ENCODE results near the gene NHSL2.

Gene NHSL2

GRCh38 chrX:72080150-72080549 is 169.5 kb downstream of the NHSL2 start:
- peaks cover 30% of the 10 kb centered on the region for H3K4me1 ChIP-seq
- H3K4me3 ChIP-seq = no peak overlapping the region
- H3K36me3 ChIP-seq (replicated peaks) = no peaks in the 10 kb centered on the region
- no peaks in the 10 kb centered on the region for H3K27me3 ChIP-seq (ENCODE audit: low read depth)
- in situ Hi-C loops (cut with MboI; ENCODE audit: low sequenced_read_pairs) = no loop called here
- DNase-seq (ENCODE audit: low spot score in 2 of 2) = no peak
- no peaks in the 10 kb centered on the region for H3K9me3 ChIP-seq

- H3K9me3 ChIP-seq = no peaks in the 10 kb centered on the region
- H3K27me3 ChIP-seq (ENCODE audit: low read depth) = no peaks in the 10 kb centered on the region
- no peak overlapping the region for H3K4me3 ChIP-seq
- H3K4me1 ChIP-seq = peaks cover 30% of the 10 kb centered on the region
- in situ Hi-C loops (cut with MboI; ENCODE audit: low sequenced_read_pairs) = no loop called here
- H3K36me3 ChIP-seq (replicated peaks) = no peaks in the 10 kb centered on the region
- DNase-seq (ENCODE audit: low spot score in 2 of 2) = no peak
Observed at GRCh38 chrX:72080800-72081199, 170.2 kb downstream of the NHSL2 start.

DNA sequence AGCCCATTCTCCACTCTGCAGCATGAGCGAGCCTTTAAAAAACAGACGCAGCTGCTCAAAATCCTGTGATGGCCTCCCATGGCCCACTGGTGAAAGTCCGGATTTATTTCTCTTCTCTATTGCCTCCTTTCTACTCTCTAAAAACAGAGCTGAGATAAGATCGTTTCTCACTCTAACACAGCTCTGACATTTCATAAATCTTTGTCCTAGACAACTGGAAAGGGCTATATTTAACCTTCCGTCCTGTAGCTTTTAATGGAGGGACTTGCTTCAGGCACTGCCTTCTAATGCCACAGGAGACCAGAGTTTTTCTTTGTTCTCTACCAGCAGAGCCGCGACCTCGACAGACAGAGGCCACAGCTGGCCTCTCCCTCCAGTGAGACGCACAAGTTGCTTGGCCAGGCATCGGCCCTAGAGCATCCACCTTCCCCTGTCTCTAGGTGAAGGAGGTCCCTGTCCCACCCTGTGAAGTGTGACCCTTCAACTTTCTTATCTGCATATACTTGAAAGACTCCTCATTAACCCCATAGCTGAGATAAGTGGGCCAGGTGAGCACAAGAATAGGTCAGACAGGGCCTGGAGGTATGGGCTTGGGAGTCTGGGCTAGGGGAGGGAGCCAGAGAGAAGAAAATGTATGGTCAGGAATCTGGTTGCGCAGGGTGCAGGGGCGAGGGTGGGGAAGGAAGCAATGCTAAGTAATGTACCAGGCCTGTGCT is 171.1 kb downstream of the NHSL2 start:
- H3K27me3 ChIP-seq (ENCODE audit: low read depth) = no peaks in the 10 kb centered on the region
- no peak overlapping the region for H3K4me3 ChIP-seq
- peak in 1 of 2 experiments; percentile 5 for DNase-seq (ENCODE audit: low spot score in 2 of 2)
- H3K9me3 ChIP-seq = no peaks in the 10 kb centered on the region
- peaks cover 30% of the 10 kb centered on the region for H3K4me1 ChIP-seq
- no peaks in the 10 kb centered on the region for H3K36me3 ChIP-seq (replicated peaks)
- in situ Hi-C loops (cut with MboI; ENCODE audit: low sequenced_read_pairs) = no loop called here

DNA sequence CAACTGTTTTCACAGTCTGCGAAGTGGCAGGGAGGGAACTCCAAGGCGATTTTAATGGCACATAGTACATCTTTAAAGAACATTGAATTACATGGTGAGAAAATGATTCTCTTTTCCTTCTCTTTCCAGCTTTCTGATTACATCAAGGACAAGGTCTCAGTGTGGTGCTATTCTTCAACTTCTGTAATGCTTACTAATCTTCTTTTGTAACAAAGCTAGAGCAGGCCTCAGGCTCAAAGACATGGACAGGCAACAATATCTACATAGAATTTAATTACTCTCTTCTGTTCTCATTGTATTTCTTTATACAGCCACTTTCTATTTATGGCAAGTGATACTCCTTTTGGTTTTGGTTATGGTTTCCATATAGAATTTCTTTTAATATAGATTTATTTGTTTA is 172.6 kb downstream of the NHSL2 start:
- H3K4me3 ChIP-seq = no peak overlapping the region
- H3K4me1 ChIP-seq = peaks cover 30% of the 10 kb centered on the region
- in situ Hi-C loops (cut with MboI; ENCODE audit: low sequenced_read_pairs) = no loop called here
- no peaks in the 10 kb centered on the region for H3K27me3 ChIP-seq (ENCODE audit: low read depth)
- H3K36me3 ChIP-seq (replicated peaks) = no peaks in the 10 kb centered on the region
- peak; percentile 48 to 94 for DNase-seq (ENCODE audit: low spot score in 2 of 2)
- H3K9me3 ChIP-seq = no peaks in the 10 kb centered on the region

DNA sequence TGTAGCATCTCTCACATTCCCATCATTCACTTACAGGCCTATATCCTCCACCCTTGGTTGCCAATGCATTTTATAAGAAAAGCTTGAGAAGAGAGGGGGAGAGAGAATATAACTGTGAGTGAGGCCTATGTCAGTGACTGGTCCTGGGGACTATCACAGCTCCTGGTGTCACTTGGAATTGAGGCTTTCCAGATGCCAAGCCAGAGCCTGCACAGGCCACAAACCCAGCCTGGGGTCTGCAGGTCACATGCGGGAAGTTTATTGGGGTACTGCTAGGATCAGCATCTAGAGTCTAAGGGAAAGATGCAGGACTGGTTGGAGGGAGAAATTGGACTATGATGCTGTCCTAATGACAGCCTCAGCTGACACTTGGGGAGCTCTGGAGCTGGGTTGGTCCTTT is 173.5 kb downstream of the NHSL2 start:
- Histone ChIP-seq H3K36me3 (replicated peaks) (no peaks in the 10 kb centered on the region), H3K4me1 (peaks cover 30% of the 10 kb centered on the region), H3K9me3 (no peaks in the 10 kb centered on the region), H3K4me3 (no peak overlapping the region), H3K27me3 (ENCODE audit: low read depth) (no peaks in the 10 kb centered on the region)
- in situ Hi-C loops (cut with MboI; ENCODE audit: low sequenced_read_pairs) = no loop called here
- no peak for DNase-seq (ENCODE audit: low spot score in 2 of 2)

GRCh38 chrX:72086995-72087394 is 176.3 kb downstream of the NHSL2 start:
- Histone ChIP-seq H3K4me1 (peaks cover 19% of the 10 kb centered on the region), H3K4me3 (no peak overlapping the region), H3K27me3 (ENCODE audit: low read depth) (no peaks in the 10 kb centered on the region), H3K9me3 (no peaks in the 10 kb centered on the region), H3K36me3 (replicated peaks) (no peaks in the 10 kb centered on the region)
- DNase-seq (ENCODE audit: low spot score in 2 of 2) = no peak
- in situ Hi-C loops (cut with MboI; ENCODE audit: low sequenced_read_pairs) = no loop called here

GRCh38 chrX:72088761-72089160 is 178.1 kb downstream of the NHSL2 start:
- Histone ChIP-seq H3K4me3 (no peak overlapping the region), H3K4me1 (peaks cover 4% of the 10 kb centered on the region), H3K9me3 (no peaks in the 10 kb centered on the region), H3K27me3 (ENCODE audit: low read depth) (no peaks in the 10 kb centered on the region), H3K36me3 (replicated peaks) (no peaks in the 10 kb centered on the region)
- in situ Hi-C loops (cut with MboI; ENCODE audit: low sequenced_read_pairs) = no loop called here
- DNase-seq (ENCODE audit: low spot score in 2 of 2) = no peak

- H3K4me3 ChIP-seq = no peak overlapping the region
- H3K36me3 ChIP-seq (replicated peaks) = no peaks in the 10 kb centered on the region
- H3K4me1 ChIP-seq = no peaks in the 10 kb centered on the region
- no peak for DNase-seq (ENCODE audit: low spot score in 2 of 2)
- in situ Hi-C loops (cut with MboI; ENCODE audit: low sequenced_read_pairs) = no loop called here
- H3K27me3 ChIP-seq (ENCODE audit: low read depth) = no peaks in the 10 kb centered on the region
- H3K9me3 ChIP-seq = no peaks in the 10 kb centered on the region
Observed at GRCh38 chrX:72089254-72089653, 178.6 kb downstream of the NHSL2 start.

- in situ Hi-C loops (cut with MboI; ENCODE audit: low sequenced_read_pairs) = no loop called here
- DNase-seq (ENCODE audit: low spot score in 2 of 2) = peak in 1 of 2 experiments; percentile 40
- peaks cover 9% of the 10 kb centered on the region for H3K4me1 ChIP-seq
- H3K27me3 ChIP-seq (ENCODE audit: low read depth) = no peaks in the 10 kb centered on the region
- H3K4me3 ChIP-seq = no peak overlapping the region
- H3K36me3 ChIP-seq (replicated peaks) = no peaks in the 10 kb centered on the region
- no peaks in the 10 kb centered on the region for H3K9me3 ChIP-seq
Observed at GRCh38 chrX:72094894-72095293, 184.2 kb downstream of the NHSL2 start.

DNA sequence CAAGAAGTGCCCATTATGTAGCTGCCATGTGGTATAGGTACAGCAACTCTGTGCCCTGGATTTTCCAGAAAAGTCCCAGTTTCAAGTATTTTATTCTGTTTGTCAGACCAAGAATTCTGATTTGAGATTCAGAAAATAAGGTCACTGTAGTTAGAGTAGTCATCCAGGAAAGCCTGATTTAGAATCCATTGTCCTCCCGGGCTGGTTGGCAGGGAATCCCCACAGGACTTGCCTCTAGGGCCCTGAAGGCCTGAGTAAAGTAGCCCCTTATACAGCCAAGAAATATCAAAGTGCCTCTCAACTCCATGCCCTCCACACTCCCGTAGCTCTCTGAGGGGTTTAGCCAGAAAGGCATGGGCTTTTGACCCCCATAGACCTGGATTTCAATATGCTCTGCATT is 184.7 kb downstream of the NHSL2 start:
- DNase-seq (ENCODE audit: low spot score in 2 of 2) = no peak
- H3K4me1 ChIP-seq = peaks cover 9% of the 10 kb centered on the region
- H3K27me3 ChIP-seq (ENCODE audit: low read depth) = no peaks in the 10 kb centered on the region
- H3K4me3 ChIP-seq = no peak overlapping the region
- in situ Hi-C loops (cut with MboI; ENCODE audit: low sequenced_read_pairs) = no loop called here
- H3K9me3 ChIP-seq = no peaks in the 10 kb centered on the region
- H3K36me3 ChIP-seq (replicated peaks) = no peaks in the 10 kb centered on the region

DNA sequence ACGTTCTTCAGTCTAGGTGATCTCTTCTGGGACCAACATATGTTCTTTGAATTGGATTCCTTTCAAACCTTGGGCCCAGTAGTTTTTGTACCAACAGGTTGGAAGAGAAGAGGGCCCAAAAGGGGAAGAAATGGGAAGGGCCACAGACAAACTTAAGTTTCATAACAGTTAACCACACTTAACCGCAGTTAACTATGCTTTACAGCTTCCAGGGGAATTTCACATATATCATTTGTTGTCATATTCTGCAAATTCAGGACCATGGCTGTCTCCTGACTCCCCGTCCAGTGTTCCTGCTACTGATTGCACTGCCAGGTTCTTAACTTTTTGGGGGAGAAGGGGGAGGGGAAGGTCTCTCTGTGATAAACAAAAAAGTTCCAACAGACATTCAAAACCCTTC is 186.5 kb downstream of the NHSL2 start:
- no peaks in the 10 kb centered on the region for H3K27me3 ChIP-seq (ENCODE audit: low read depth)
- no peak for DNase-seq (ENCODE audit: low spot score in 2 of 2)
- in situ Hi-C loops (cut with MboI; ENCODE audit: low sequenced_read_pairs) = no loop called here
- H3K36me3 ChIP-seq (replicated peaks) = no peaks in the 10 kb centered on the region
- H3K4me1 ChIP-seq = peaks cover 9% of the 10 kb centered on the region
- H3K4me3 ChIP-seq = no peak overlapping the region
- H3K9me3 ChIP-seq = no peaks in the 10 kb centered on the region

DNA sequence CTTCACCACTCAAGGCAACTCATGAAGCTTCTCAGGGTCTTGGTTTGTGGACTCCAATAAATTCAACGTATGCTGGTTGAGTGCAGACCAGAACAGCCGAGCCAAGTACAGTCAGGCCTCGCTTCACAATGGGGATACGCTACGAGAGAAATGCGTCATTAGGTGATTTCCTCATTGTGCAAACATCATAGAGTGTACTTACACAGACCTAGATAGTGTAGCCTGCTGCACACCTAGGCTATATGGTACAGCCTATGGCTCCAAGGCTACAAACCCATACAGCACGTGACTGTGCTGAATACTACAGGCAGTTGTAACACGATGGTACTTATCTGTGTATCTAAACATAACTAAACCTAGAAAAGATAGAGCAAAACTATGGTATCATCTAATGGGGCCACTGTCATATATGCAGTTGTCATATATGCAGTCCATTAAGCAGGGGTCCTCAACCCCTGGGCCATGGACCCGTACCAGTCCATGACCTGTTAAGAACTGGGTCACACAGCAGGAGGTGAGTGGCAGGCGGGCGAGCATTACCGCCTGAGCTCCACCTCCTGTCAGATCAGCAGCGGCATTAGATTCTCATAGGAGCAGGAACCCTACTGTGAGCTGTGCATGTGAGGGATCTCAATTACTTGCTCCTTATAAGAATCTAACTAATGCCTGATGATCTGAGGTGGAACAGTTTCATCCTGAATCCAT is 189.6 kb downstream of the NHSL2 start:
- no peak overlapping the region for H3K4me3 ChIP-seq
- in situ Hi-C loops (cut with MboI; ENCODE audit: low sequenced_read_pairs) = no loop called here
- no peak for DNase-seq (ENCODE audit: low spot score in 2 of 2)
- no peaks in the 10 kb centered on the region for H3K36me3 ChIP-seq (replicated peaks)
- H3K9me3 ChIP-seq = no peaks in the 10 kb centered on the region
- peaks cover 9% of the 10 kb centered on the region for H3K4me1 ChIP-seq
- H3K27me3 ChIP-seq (ENCODE audit: low read depth) = no peaks in the 10 kb centered on the region

GRCh38 chrX:72100824-72101351 is 190.2 kb downstream of the NHSL2 start:
- in situ Hi-C loops (cut with MboI; ENCODE audit: low sequenced_read_pairs) = no loop called here
- Histone ChIP-seq H3K27me3 (ENCODE audit: low read depth) (no peaks in the 10 kb centered on the region), H3K9me3 (no peaks in the 10 kb centered on the region), H3K36me3 (replicated peaks) (no peaks in the 10 kb centered on the region), H3K4me3 (no peak overlapping the region), H3K4me1 (peaks cover 9% of the 10 kb centered on the region)
- DNase-seq (ENCODE audit: low spot score in 2 of 2) = no peak

DNA sequence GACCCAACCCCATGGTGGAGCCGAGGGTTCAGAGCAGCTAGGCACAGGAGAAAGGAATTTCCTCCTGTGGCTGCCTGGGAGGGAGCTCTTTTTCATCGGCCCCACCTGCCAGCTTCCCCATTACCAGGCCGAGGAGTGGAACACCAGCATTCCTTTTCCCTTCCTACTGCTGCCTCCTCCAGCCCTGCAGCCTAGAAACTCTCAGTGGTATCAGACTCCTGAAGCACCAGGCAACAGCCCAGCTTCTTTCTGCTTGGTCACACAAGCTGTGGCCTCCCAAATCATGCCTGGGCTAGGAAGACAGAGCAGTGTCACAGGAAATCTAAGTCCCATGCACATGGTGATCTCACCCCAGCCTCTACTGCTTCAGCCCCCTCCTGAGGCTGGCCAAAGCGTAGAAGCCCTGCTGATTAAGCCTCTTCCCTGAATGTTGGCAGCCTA is 191.0 kb downstream of the NHSL2 start:
- Histone ChIP-seq H3K9me3 (no peaks in the 10 kb centered on the region), H3K4me1 (peaks cover 9% of the 10 kb centered on the region), H3K27me3 (ENCODE audit: low read depth) (no peaks in the 10 kb centered on the region), H3K4me3 (no peak overlapping the region), H3K36me3 (replicated peaks) (no peaks in the 10 kb centered on the region)
- in situ Hi-C loops (cut with MboI; ENCODE audit: low sequenced_read_pairs) = no loop called here
- no peak for DNase-seq (ENCODE audit: low spot score in 2 of 2)

All from HAP-1 (cell line).